RWPE2 (cell line): ENCODE data around the gene VGLL4.
A peak's percentile ranks its signal among the peaks of the same experiment; 100 is the strongest.

Experiments used
- ATAC-seq: fragments of 200-7000 bp; cut with Tn5 transposase; 3 replicates; pipeline ENCODE4 v1.9.1; 2021; ENCODE audit warnings: low read depth
- DNase-seq: peaks from one replicate; pipeline ENCODE4 v3.0.0-alpha.2; 2020; ENCODE audit warnings: low spot score
- H3K27ac ChIP-seq: fragments of 450-650 bp; 2 replicates; pipeline ENCODE4 v1.5.1; 2017; ENCODE audit warnings: mild to moderate bottlenecking; ENCODE audit not compliant: poor library complexity, severe bottlenecking
- H3K27me3 ChIP-seq: fragments of 250-450 bp; sonication (Bioruptor Pico); 2 replicates; pipeline ENCODE4 v1.5.1; 2021; ENCODE audit warnings: mild to moderate bottlenecking, moderate library complexity; ENCODE audit not compliant: insufficient read depth, poor library complexity, severe bottlenecking
- H3K36me3 ChIP-seq: fragments of 250-450 bp; sonication (Bioruptor Pico); 2 replicates; pipeline ENCODE4 v1.5.1; 2020; ENCODE audit warnings: low read depth, mild to moderate bottlenecking, moderate library complexity
- H3K4me1 ChIP-seq: fragments of 250-450 bp; sonication (Bioruptor Pico); 2 replicates; pipeline ENCODE4 v1.5.1; 2021; ENCODE audit warnings: mild to moderate bottlenecking, moderate library complexity; ENCODE audit not compliant: insufficient read depth, poor library complexity, severe bottlenecking
- H3K4me3 ChIP-seq: fragments of 250-450 bp; sonication (Bioruptor Pico); 2 replicates; pipeline ENCODE4 v1.5.1; 2021; ENCODE audit warnings: mild to moderate bottlenecking, moderate library complexity; ENCODE audit not compliant: severe bottlenecking
- H3K9me3 ChIP-seq: fragments of 250-450 bp; sonication (Bioruptor Pico); 2 replicates; pipeline ENCODE4 v1.5.1; 2021; ENCODE audit warnings: mild to moderate bottlenecking, moderate library complexity; ENCODE audit not compliant: severe bottlenecking
- CTCF ChIP-seq: fragments of 450-650 bp; IDR thresholded peaks from one replicate; pipeline ENCODE4 v1.5.1; 2017; ENCODE audit warnings: mild to moderate bottlenecking, moderate library complexity; ENCODE audit not compliant: poor library complexity, severe bottlenecking

VGLL4 gene

GRCh38 chr3:11661827-11662226 is 18.1 kb upstream of the VGLL4 start:
- H3K27ac ChIP-seq = peak overlapping the region; percentile 19
- H3K27me3 ChIP-seq = no peaks in the 10 kb centered on the region
- DNase-seq = no peak
- H3K9me3 ChIP-seq = no peaks in the 10 kb centered on the region
- H3K36me3 ChIP-seq = no peaks in the 10 kb centered on the region
- no peak for ATAC-seq
- H3K4me1 ChIP-seq = peaks cover 19% of the 10 kb centered on the region
- H3K4me3 ChIP-seq = no peak overlapping the region
- TF ChIP-seq CTCF = no peak

GRCh38 chr3:11661052-11661656 is 17.4 kb upstream of the VGLL4 start:
- H3K36me3 ChIP-seq = no peaks in the 10 kb centered on the region
- no peaks in the 10 kb centered on the region for H3K27me3 ChIP-seq
- no peak for TF ChIP-seq CTCF
- no peak overlapping the region for H3K4me3 ChIP-seq
- DNase-seq = no peak
- H3K27ac ChIP-seq = peak overlapping the region; percentile 19
- peak; percentile 88 for ATAC-seq
- no peaks in the 10 kb centered on the region for H3K9me3 ChIP-seq
- H3K4me1 ChIP-seq = peaks cover 19% of the 10 kb centered on the region

GRCh38 chr3:11660242-11660641 is 16.5 kb upstream of the VGLL4 start:
- Histone ChIP-seq H3K27ac (no peak overlapping the region), H3K27me3 (no peaks in the 10 kb centered on the region), H3K36me3 (no peaks in the 10 kb centered on the region), H3K4me3 (no peak overlapping the region), H3K4me1 (peaks cover 19% of the 10 kb centered on the region), H3K9me3 (no peaks in the 10 kb centered on the region)
- DNase-seq (no peak), ATAC-seq (no peak)
- no peak for TF ChIP-seq CTCF

GRCh38 chr3:11658180-11658579 is 14.5 kb upstream of the VGLL4 start:
- Histone ChIP-seq H3K36me3 (no peaks in the 10 kb centered on the region), H3K9me3 (no peaks in the 10 kb centered on the region), H3K27me3 (no peaks in the 10 kb centered on the region), H3K4me3 (no peak overlapping the region), H3K4me1 (peaks cover 19% of the 10 kb centered on the region), H3K27ac (no peak overlapping the region)
- no peak for DNase-seq
- TF ChIP-seq CTCF = no peak
- no peak for ATAC-seq

GRCh38 chr3:11655196-11655928 is 11.6 kb upstream of the VGLL4 start:
- no peak overlapping the region for H3K27ac ChIP-seq

More at GRCh38 chr3:11655196-11655928, 11.6 kb upstream of the VGLL4 start:
- peak; percentile 48 for TF ChIP-seq CTCF
- no peaks in the 10 kb centered on the region for H3K27me3 ChIP-seq
- ATAC-seq (no peak), DNase-seq (no peak)
- H3K4me3 ChIP-seq = no peak overlapping the region
- no peaks in the 10 kb centered on the region for H3K9me3 ChIP-seq
- no peaks in the 10 kb centered on the region for H3K36me3 ChIP-seq
- H3K4me1 ChIP-seq = no peaks in the 10 kb centered on the region
